HG02678 (cell line): ENCODE data around the gene TUBA4A.

Source experiments
- ATAC-seq: cut with Tn5 transposase; IDR thresholded peaks from one replicate; pipeline ENCODE4 v1.9.1; 2021; ENCODE audit warnings: mild to moderate bottlenecking, moderate library complexity; ENCODE audit not compliant: unreplicated experiment

Gene TUBA4A

GRCh38 chr2:219253753-219254589 is at the start of gene TUBA4A:
Gene TUBA4A, minus strand, starts transcription at chr2:219253918. Its CDS starts 60 bp downstream, at chr2:219253858.
- ATAC-seq = peak; percentile 61

- no peak for ATAC-seq
Observed at GRCh38 chr2:219302412-219302968, 48.8 kb upstream of the TUBA4A start.

- ATAC-seq = no peak
Observed at GRCh38 chr2:219300022-219300421, 46.3 kb upstream of the TUBA4A start.

- no peak for ATAC-seq
Observed at GRCh38 chr2:219299372-219299760, 45.6 kb upstream of the TUBA4A start.

- peak; percentile 51 for ATAC-seq
Observed at GRCh38 chr2:219298759-219299371, 45.1 kb upstream of the TUBA4A start.

GRCh38 chr2:219297766-219298456 is 44.2 kb upstream of the TUBA4A start:
- ATAC-seq = no peak

GRCh38 chr2:219296631-219297391 is 43.1 kb upstream of the TUBA4A start:
- ATAC-seq = no peak

GRCh38 chr2:219296142-219296541 is 42.4 kb upstream of the TUBA4A start:
- ATAC-seq = no peak

- peak; percentile 91 for ATAC-seq
Observed at GRCh38 chr2:219294356-219295351, 40.9 kb upstream of the TUBA4A start.

GRCh38 chr2:219293736-219294231 is 40.1 kb upstream of the TUBA4A start:
- ATAC-seq = no peak

- no peak for ATAC-seq
Observed at GRCh38 chr2:219292616-219293015, 38.9 kb upstream of the TUBA4A start.

- ATAC-seq = no peak
Observed at GRCh38 chr2:219291910-219292490, 38.3 kb upstream of the TUBA4A start.

GRCh38 chr2:219291394-219291793 is 37.7 kb upstream of the TUBA4A start:
- ATAC-seq = no peak

GRCh38 chr2:219290381-219291171 is 36.9 kb upstream of the TUBA4A start:
- no peak for ATAC-seq

GRCh38 chr2:219289537-219290361 is 36.0 kb upstream of the TUBA4A start:
- no peak for ATAC-seq

GRCh38 chr2:219289195-219289536 is 35.4 kb upstream of the TUBA4A start:
- ATAC-seq = no peak

- no peak for ATAC-seq
Observed at GRCh38 chr2:219287580-219288265, 34.0 kb upstream of the TUBA4A start.
